H1 (cell line): Measurements from ENCODE around the gene C1QL1. TPM values are rescaled to one million over a fixed set of nuclear protein-coding genes. Genes with fewer than 3 reads are reported as not detected.

Experiments used
- CTCF ChIA-PET: fragments of 300-600 bp; sonication (Branson Sonifier 250); formaldehyde crosslinking; loops from one replicate; lab custom pipeline; 2021; ENCODE audit not compliant: partially characterized antibody; lab: Charles Lee
- POLR2A ChIA-PET: fragments of 300-600 bp; sonication (Branson Sonifier 250); formaldehyde crosslinking; loops from one replicate; lab custom pipeline; 2021; ENCODE audit warnings: inconsistent platforms; ENCODE audit not compliant: partially characterized antibody; lab: Charles Lee
- DNase-seq, 2 experiments: peaks; one replicate each; pipeline versions ENCODE4 v3.0.0 to v3.0.0-alpha.2; 2010 to 2022; ENCODE audit warnings: low spot score in 2 of 2, low read depth in 1 of 2, mixed read lengths in 1 of 2
- FAIRE-seq: peaks from 2 replicates; lab custom pipeline; 2011; peaks lifted over from hg19 to GRCh38; lab: Jason Lieb, UNC
- H2AFZ ChIP-seq: 2 replicates; pipeline ENCODE4 v1.8.1; 2012; ENCODE audit warnings: low read length, inconsistent platforms
- H2AK5ac ChIP-seq: 2 replicates; pipeline ENCODE4 v1.6.1; 2013; ENCODE audit warnings: low read depth, low read length
- H2BK120ac ChIP-seq: replicated peaks from 2 replicates; pipeline ENCODE3; 2013; ENCODE audit warnings: low read depth, low read length, inconsistent platforms
- H2BK12ac ChIP-seq: 2 replicates; pipeline ENCODE4 v1.6.1; 2013; ENCODE audit warnings: low read depth, low read length
- H2BK15ac ChIP-seq: 2 replicates; pipeline ENCODE4 v1.6.1; 2013; ENCODE audit warnings: low read length
- H2BK20ac ChIP-seq: 2 replicates; pipeline ENCODE4 v1.6.1; 2013; ENCODE audit warnings: low read length
- H2BK5ac ChIP-seq: 2 replicates; pipeline ENCODE4 v1.6.1; 2013; ENCODE audit warnings: low read depth, low read length
- H3K14ac ChIP-seq: 2 replicates; pipeline ENCODE4 v1.6.1; 2013; ENCODE audit warnings: inconsistent platforms; ENCODE audit not compliant: insufficient read length
- H3K18ac ChIP-seq: 2 replicates; pipeline ENCODE4 v1.6.1; 2013; ENCODE audit warnings: low read length; ENCODE audit errors: extremely low read depth
- H3K23ac ChIP-seq: 2 replicates; pipeline ENCODE4 v1.6.1; 2013; ENCODE audit warnings: inconsistent platforms; ENCODE audit not compliant: insufficient read length
- H3K23me2 ChIP-seq: 2 replicates; pipeline ENCODE4 v1.6.1; 2013; ENCODE audit warnings: low read depth, low read length
- H3K27ac ChIP-seq: 2 replicates; pipeline ENCODE4 v1.6.1; 2011; ENCODE audit warnings: low read depth, low read length, inconsistent platforms
- H3K27me3 ChIP-seq, 4 experiments: replicated peaks in 1 of 4; 1 replicate in 1 of 4; 2 replicates in 3 of 4; pipeline versions ENCODE4 v1.6.1 to v1.8.1; 2011 to 2013; ENCODE audit warnings: low read length in 3 of 4, mild to moderate bottlenecking in 3 of 4, inconsistent platforms in 2 of 4, mixed read lengths in 2 of 4, moderate library complexity in 1 of 4; ENCODE audit not compliant: control insufficient read depth in 3 of 4, insufficient read depth in 3 of 4; ENCODE audit errors: extremely low read depth in 1 of 4
- H3K36me3 ChIP-seq, 4 experiments: 2 replicates each; pipeline versions ENCODE4 v1.6.1 to v1.8.1; 2011 to 2013; ENCODE audit warnings: mild to moderate bottlenecking in 4 of 4, low read length in 3 of 4, moderate library complexity in 2 of 4, control low read depth in 1 of 4, inconsistent platforms in 1 of 4; ENCODE audit not compliant: insufficient read depth in 4 of 4, control insufficient read depth in 2 of 4
- H3K4ac ChIP-seq: replicated peaks from 2 replicates; pipeline ENCODE3; 2013; ENCODE audit warnings: low read length, low read depth, mixed read lengths, inconsistent platforms; ENCODE audit not compliant: insufficient read length
- H3K4me1 ChIP-seq, 4 experiments: replicated peaks in 1 of 4; 1 replicate in 1 of 4; 2 replicates in 3 of 4; pipeline versions ENCODE4 v1.6.1 to v1.8.1; 2011 to 2013; ENCODE audit warnings: low read length in 3 of 4, inconsistent platforms in 2 of 4, mixed read lengths in 1 of 4; ENCODE audit not compliant: insufficient read depth in 4 of 4, control insufficient read depth in 3 of 4
- H3K4me2 ChIP-seq, 2 experiments: 2 replicates each; pipeline versions ENCODE4 v1.6.1 to v1.8.1; 2011 to 2013; ENCODE audit warnings: low read depth in 2 of 2, low read length in 2 of 2, control low read depth in 1 of 2, inconsistent platforms in 1 of 2, mild to moderate bottlenecking in 1 of 2; ENCODE audit not compliant: insufficient read depth in 1 of 2
- H3K4me3 ChIP-seq, 4 experiments: fragments of 200-600, 300-600 bp in 1 of 4; sonication (generic), shearing (Covaris generic), sonication (Bioruptor Twin) in 1 of 4; 2 replicates each; pipeline versions ENCODE4 v1.5.1 to v1.8.1; 2011 to 2016; ENCODE audit warnings: low read length in 4 of 4, low read depth in 3 of 4, control low read depth in 2 of 4, inconsistent platforms in 2 of 4, mild to moderate bottlenecking in 2 of 4, mixed read lengths in 1 of 4, moderate library complexity in 1 of 4; ENCODE audit not compliant: insufficient read depth in 2 of 4; ENCODE audit errors: extremely low read depth in 1 of 4
- H3K56ac ChIP-seq: replicated peaks from 2 replicates; pipeline ENCODE3; 2013; ENCODE audit warnings: low read depth, mild to moderate bottlenecking, mixed read lengths, low read length, inconsistent platforms; ENCODE audit not compliant: insufficient read length
- H3K79me1 ChIP-seq: 2 replicates; pipeline ENCODE4 v1.6.1; 2013; ENCODE audit warnings: low read depth, low read length, control low read depth
- H3K79me2 ChIP-seq, 2 experiments: 2 replicates each; pipeline versions ENCODE4 v1.6.1 to v1.8.1; 2012 to 2013; ENCODE audit warnings: low read length in 2 of 2, mild to moderate bottlenecking in 2 of 2, inconsistent platforms in 1 of 2; ENCODE audit not compliant: insufficient read depth in 2 of 2, control insufficient read depth in 1 of 2
- H3K9ac ChIP-seq, 4 experiments: replicated peaks in 1 of 4; 1 replicate in 1 of 4; 2 replicates in 3 of 4; pipeline versions ENCODE4 v1.6.1 to v1.8.1; 2011 to 2013; ENCODE audit warnings: low read depth in 3 of 4, low read length in 3 of 4, control low read depth in 2 of 4, mild to moderate bottlenecking in 2 of 4, moderate library complexity in 2 of 4, inconsistent platforms in 1 of 4; ENCODE audit errors: extremely low read depth in 1 of 4
- H3K9me3 ChIP-seq, 2 experiments: 2 replicates each; pipeline versions ENCODE4 v1.6.1 to v1.8.1; 2012 to 2013; ENCODE audit warnings: mild to moderate bottlenecking in 2 of 2, moderate library complexity in 2 of 2, control low read depth in 1 of 2, inconsistent platforms in 1 of 2, low read depth in 1 of 2, low read length in 1 of 2, mixed read lengths in 1 of 2; ENCODE audit not compliant: insufficient read depth in 2 of 2
- H4K20me1 ChIP-seq, 2 experiments: replicated peaks in 1 of 2; 2 replicates each; pipeline versions ENCODE3 to v1.8.1; 2011 to 2013; ENCODE audit warnings: inconsistent platforms in 2 of 2, low read length in 2 of 2, mild to moderate bottlenecking in 1 of 2; ENCODE audit not compliant: insufficient read depth in 2 of 2, control insufficient read depth in 1 of 2
- H4K5ac ChIP-seq: 2 replicates; pipeline ENCODE4 v1.6.1; 2013; ENCODE audit warnings: low read length, low read depth, mixed read lengths, inconsistent platforms; ENCODE audit not compliant: insufficient read length
- H4K8ac ChIP-seq: 2 replicates; pipeline ENCODE4 v1.8.0; 2013; ENCODE audit warnings: mild to moderate bottlenecking, moderate library complexity, low read length, inconsistent platforms; ENCODE audit not compliant: insufficient read depth; ENCODE audit errors: extremely low read depth
- H4K91ac ChIP-seq: replicated peaks from 2 replicates; pipeline ENCODE3; 2013; ENCODE audit warnings: low read length, mixed read lengths, inconsistent platforms; ENCODE audit not compliant: insufficient read length
- CHD2 ChIP-seq: IDR thresholded peaks from 2 replicates; pipeline ENCODE4 v1.6.1; 2012; ENCODE audit warnings: low read length, improper control_type of control experiment
- FOSL1 ChIP-seq: IDR thresholded peaks from 2 replicates; pipeline ENCODE4 v1.6.1; 2011; ENCODE audit warnings: mild to moderate bottlenecking, low read depth, low read length, moderate library complexity; ENCODE audit not compliant: insufficient read depth
- RBBP5 ChIP-seq: IDR thresholded peaks from 2 replicates; pipeline ENCODE4 v1.7.1; 2012; ENCODE audit warnings: low read depth, mild to moderate bottlenecking, inconsistent platforms, low read length, moderate library complexity, borderline replicate concordance
- SP4 ChIP-seq: IDR thresholded peaks from 2 replicates; pipeline ENCODE4 v1.6.1; 2012; ENCODE audit warnings: low read length, inconsistent platforms
- TEAD4 ChIP-seq: IDR thresholded peaks from 2 replicates; pipeline ENCODE4 v1.6.1; 2012; ENCODE audit warnings: low read depth, low read length, inconsistent platforms, mixed read lengths
- WGBS, 2 experiments: shearing (Covaris generic) in 1 of 2; methylation state at CpG; one replicate each; pipeline versions ENCODE4 v1.1.6 to v1.1.7; 2013 to 2015; ENCODE audit warnings: low lambda C conversion rate in 2 of 2, mixed read lengths in 2 of 2, inconsistent platforms in 1 of 2, low coverage in 1 of 2, missing lambda C conversion rate in 1 of 2; ENCODE audit not compliant: insufficient replicate concordance in 2 of 2, insufficient coverage in 1 of 2, insufficient read length in 1 of 2; ENCODE audit errors: extremely low coverage in 1 of 2, missing lambda C conversion rate in 1 of 2; 5-methylcytosine and 5-hydroxymethylcytosine counted together
- polyA plus RNA-seq, 7 experiments: library from polyadenylated mRNA; depleted of rRNA in 3 of 7; stranded (reverse) in 5 of 7; unstranded in 2 of 7; fragments of >200 nt in 5 of 7; fragments of 200-250 nt in 2 of 7; gene quantifications; 1 replicate in 5 of 7; 2 replicates in 1 of 7; 4 replicates in 1 of 7; pipeline versions ENCODE4 v1.2.1 to v1.2.3, GENCODE V29; 2011 to 2013; ENCODE audit warnings: missing spikeins in 2 of 7, mixed read lengths in 2 of 7
- total RNA-seq: library from RNA; stranded (reverse); fragmentation: NEBNext Ultra II Directional; extraction: Animal tissue kit (Norgen Biotek cat#: 25700); gene quantifications from 2 replicates; pipeline ENCODE4 v1.2.1, GENCODE V29; 2021
- TF ChIP-seq, protein P1 (sequence below): IDR thresholded peaks from 2 replicates; pipeline ENCODE4 v1.6.1; 2011; ENCODE audit warnings: low read depth, mild to moderate bottlenecking, low read length; ENCODE audit not compliant: insufficient read depth

Gene C1QL1
- total and polyA plus RNA-seq, 2 of the 8 experiments (the other 6 are each of a cell fraction or from before 2014, with no cell fraction given), result 7.6 to 10.5 TPM

DNA sequence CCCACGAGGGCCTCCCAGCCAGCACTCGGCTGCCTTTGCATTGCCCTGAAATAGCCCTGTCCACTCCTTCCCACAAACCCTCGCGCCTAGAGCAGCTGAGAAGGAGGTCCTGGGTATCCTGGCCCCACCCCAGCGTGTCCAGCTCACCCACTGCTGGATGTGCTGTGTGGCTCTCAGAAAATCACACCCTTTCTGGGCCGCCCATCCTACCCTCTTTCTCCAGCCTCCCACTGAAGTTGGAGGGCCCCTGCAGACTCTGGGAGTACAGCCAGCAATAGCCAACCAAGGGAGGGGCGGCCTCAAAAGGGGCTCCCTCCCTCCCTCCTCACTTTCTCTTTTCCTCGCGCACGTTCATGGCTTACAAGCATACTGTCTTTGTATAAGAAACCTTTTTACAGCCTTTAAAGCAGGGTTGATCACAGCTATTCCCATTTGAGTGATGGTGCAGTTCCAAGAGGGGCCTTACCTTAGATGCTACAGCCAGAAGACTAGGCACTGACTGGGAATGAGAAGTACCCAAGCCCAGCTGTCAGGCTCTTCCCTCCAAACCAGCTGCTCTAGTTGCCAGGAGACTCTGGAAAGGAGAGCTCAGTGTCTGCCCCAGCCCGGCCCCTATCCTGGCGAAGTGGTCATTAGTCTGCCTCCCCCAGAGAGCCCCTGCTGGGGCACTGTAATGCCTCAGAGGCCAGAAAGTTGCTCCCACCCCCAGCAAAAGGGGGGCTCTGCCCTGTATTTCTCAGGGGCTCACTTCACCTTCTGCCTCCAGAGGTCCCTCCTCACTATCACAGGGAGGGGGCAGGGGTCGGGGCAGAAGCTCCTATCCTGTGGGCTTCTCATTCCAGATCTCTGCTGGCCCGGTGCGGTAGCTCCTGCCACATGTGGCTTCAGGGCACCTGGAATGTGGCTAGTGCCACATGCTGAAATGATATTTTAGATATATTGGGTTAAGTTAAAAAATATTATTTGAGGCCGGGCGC, 45.2 kb upstream of the C1QL1 start:
- TF ChIP-seq TEAD4 (no peak), SP4 (no peak), CHD2 (no peak), FOSL1 (no peak), RBBP5 (no peak)
- TF ChIP-seq, protein P1, sequence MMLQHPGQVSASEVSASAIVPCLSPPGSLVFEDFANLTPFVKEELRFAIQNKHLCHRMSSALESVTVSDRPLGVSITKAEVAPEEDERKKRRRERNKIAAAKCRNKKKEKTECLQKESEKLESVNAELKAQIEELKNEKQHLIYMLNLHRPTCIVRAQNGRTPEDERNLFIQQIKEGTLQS, result no peak
- Histone ChIP-seq H4K20me1 (no peaks in the 10 kb centered on the region), H3K79me2 (no peaks in the 10 kb centered on the region), H3K23me2 (no peaks in the 10 kb centered on the region), H3K36me3 (no peaks in the 10 kb centered on the region), H3K27me3 (peaks cover 0 to 7% (median 6%) of the 10 kb centered on the region in 4 experiments; a peak in 5 of 7 replicates), H2BK12ac (peak overlapping the region; percentile 42; the same call in 1 of the 2 replicates), H3K4me2 (no peak overlapping the region), H3K4me1 (peaks cover 0 to 11% (median under 1%) of the 10 kb centered on the region in 4 experiments; a peak in 6 of 7 replicates), H3K56ac (no peak overlapping the region), H3K23ac (no peak overlapping the region), H3K79me1 (no peaks in the 10 kb centered on the region), H3K9me3 (no peaks in the 10 kb centered on the region), H2BK15ac (0 out of 2 replicates have a peak overlapping the region, but pooled peaks have one; percentile 61), H4K8ac (no peak overlapping the region), H2AK5ac (no peak overlapping the region), H4K5ac (no peak overlapping the region), H3K27ac (no peak overlapping the region), H3K18ac (no peak overlapping the region), H2BK120ac (no peak overlapping the region), H3K4me3 (no peak overlapping the region), H2BK20ac (no peak overlapping the region), H3K14ac (no peak overlapping the region), H3K4ac (no peak overlapping the region), H2AFZ (no peak overlapping the region), H3K9ac (no peak overlapping the region), H4K91ac (no peak overlapping the region), H2BK5ac (no peak overlapping the region)
- no peak for FAIRE-seq
- DNase-seq, result peak in 1 of 2 experiments; percentile 64
- POLR2A ChIA-PET, result interaction anchor here (0.8 to 1.8 kb wide), 4 partner anchors 9 to 135 kb away, joined by 3 read pairs; partner anchors contain the start of gene HEXIM1
- 81% methylated on average over 17 of the region's 17 CpGs; no CpG with 5 or more reads in 1 of the 2 experiments for WGBS, 2 experiments
- CTCF ChIA-PET, result interaction anchor here (0.6 to 16.2 kb wide), 18 partner anchors 8 to 292 kb away, joined by 3 to 243 read pairs (median 4); partner anchors contain the start of genes ACBD4 and C1QL1
